A673 (cell line): Measurements from ENCODE around the gene SLX4.

Experiments
- EZH2 ChIP-seq: fragments of 200-600 bp; sonication (generic); IDR thresholded peaks from 2 replicates; pipeline ENCODE4 v1.6.1; 2017; ENCODE audit warnings: borderline replicate concordance, low read depth, mild to moderate bottlenecking, mixed read lengths, antibody characterized with exemption, low read length; ENCODE audit not compliant: poor library complexity, severe bottlenecking
- TF ChIP-seq, protein P1 (sequence below): fragments of 300-800, 200-600 bp; sonication (generic); conservative IDR thresholded peaks from 2 replicates; pipeline ENCODE4 v1.5.1; 2017; ENCODE audit warnings: low read depth, mild to moderate bottlenecking, antibody characterized with exemption, low read length, moderate library complexity, mixed read lengths

DNA sequence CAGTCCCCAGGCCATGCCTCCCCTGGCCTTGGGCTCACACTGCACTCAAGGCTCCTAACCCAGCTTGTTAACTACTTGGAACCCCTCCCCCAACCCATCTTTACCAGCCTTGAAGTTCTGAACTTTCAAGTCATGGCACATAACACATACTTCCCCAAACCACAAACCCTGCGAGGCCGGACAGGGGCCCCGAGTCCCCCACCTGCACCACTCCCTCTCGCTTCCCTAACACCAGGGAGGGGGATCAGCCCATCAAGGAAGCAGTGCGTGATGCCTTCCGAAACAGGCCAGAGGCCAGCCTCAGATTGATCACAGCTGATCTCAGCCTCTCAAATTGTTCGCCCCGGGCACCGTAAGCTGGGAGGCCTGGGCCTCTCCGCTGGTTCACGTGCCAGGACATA is 31.2 kb downstream of the SLX4 start:
- no peak for TF ChIP-seq EZH2
- TF ChIP-seq, protein P1, sequence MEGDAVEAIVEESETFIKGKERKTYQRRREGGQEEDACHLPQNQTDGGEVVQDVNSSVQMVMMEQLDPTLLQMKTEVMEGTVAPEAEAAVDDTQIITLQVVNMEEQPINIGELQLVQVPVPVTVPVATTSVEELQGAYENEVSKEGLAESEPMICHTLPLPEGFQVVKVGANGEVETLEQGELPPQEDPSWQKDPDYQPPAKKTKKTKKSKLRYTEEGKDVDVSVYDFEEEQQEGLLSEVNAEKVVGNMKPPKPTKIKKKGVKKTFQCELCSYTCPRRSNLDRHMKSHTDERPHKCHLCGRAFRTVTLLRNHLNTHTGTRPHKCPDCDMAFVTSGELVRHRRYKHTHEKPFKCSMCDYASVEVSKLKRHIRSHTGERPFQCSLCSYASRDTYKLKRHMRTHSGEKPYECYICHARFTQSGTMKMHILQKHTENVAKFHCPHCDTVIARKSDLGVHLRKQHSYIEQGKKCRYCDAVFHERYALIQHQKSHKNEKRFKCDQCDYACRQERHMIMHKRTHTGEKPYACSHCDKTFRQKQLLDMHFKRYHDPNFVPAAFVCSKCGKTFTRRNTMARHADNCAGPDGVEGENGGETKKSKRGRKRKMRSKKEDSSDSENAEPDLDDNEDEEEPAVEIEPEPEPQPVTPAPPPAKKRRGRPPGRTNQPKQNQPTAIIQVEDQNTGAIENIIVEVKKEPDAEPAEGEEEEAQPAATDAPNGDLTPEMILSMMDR = no peak
